GM12878 (cell line): ENCODE measurements around the gene ARHGEF7. TPM values are rescaled to one million over a fixed set of nuclear protein-coding genes. Genes with fewer than 3 reads are reported as not detected.

Experiments used
- ATAC-seq: fragments of 200-7000 bp; cut with Tn5 transposase; 3 replicates; pipeline ENCODE4 v1.9.1; 2020; ENCODE audit warnings: mild to moderate bottlenecking, moderate library complexity
- BruUV-seq: library from RNA; stranded (reverse); fragments of 400-500 nt; replicated peaks from 2 replicates; lab custom pipeline; 2021; lab: Mats Ljungman, UMichigan
- CTCF ChIA-PET: fragments of 300-600 bp; sonication (Branson Sonifier 250); formaldehyde crosslinking; extraction: SDS; loops from one replicate; lab custom pipeline; 2021; ENCODE audit warnings: inconsistent platforms; lab: Yijun Ruan, JAX
- POLR2A ChIA-PET: fragments of 350-600 bp; formaldehyde crosslinking; extraction: SDS; loops from one replicate; lab custom pipeline; 2021; ENCODE audit warnings: inconsistent platforms; lab: Charles Lee
- RAD21 ChIA-PET: fragments of 300-600 bp; sonication (Branson Sonifier 250); formaldehyde crosslinking; loops from one replicate; lab custom pipeline; 2023; ENCODE audit warnings: antibody characterized with exemption; ENCODE audit not compliant: unreplicated experiment; lab: Charles Lee
- SMC1A ChIA-PET: fragments of 300-600 bp; sonication (Branson Sonifier 250); formaldehyde crosslinking; loops from one replicate; lab custom pipeline; 2023; ENCODE audit not compliant: unreplicated experiment, uncharacterized antibody; lab: Charles Lee
- DNase-seq: peaks from one replicate; pipeline ENCODE4 v3.0.0-alpha.2; 2011; ENCODE audit warnings: low read depth, low spot score
- FAIRE-seq: peaks from 3 replicates; lab custom pipeline; 2011; peaks lifted over from hg19 to GRCh38; lab: Jason Lieb, UNC
- H2AFZ ChIP-seq: 2 replicates; pipeline ENCODE4 v1.6.0; 2011; ENCODE audit warnings: low read depth, low read length, control low read depth; ENCODE audit not compliant: control insufficient read depth
- H3K27ac ChIP-seq: 2 replicates; pipeline ENCODE4 v1.5.1; 2011; ENCODE audit warnings: control low read depth; ENCODE audit not compliant: control insufficient read depth, insufficient read depth
- H3K27me3 ChIP-seq, 2 experiments: replicated peaks in 1 of 2; 2 replicates each; pipeline versions ENCODE4 v1.6.0 to v1.6.1; 2011; ENCODE audit warnings: low read length in 1 of 2; ENCODE audit not compliant: control insufficient read depth in 2 of 2, insufficient read depth in 2 of 2
- H3K36me3 ChIP-seq, 2 experiments: 2 replicates each; pipeline ENCODE4 v1.5.1; 2011; ENCODE audit warnings: low read length in 1 of 2; ENCODE audit not compliant: control insufficient read depth in 2 of 2, insufficient read depth in 2 of 2
- H3K4me1 ChIP-seq: 2 replicates; pipeline ENCODE4 v1.6.1; 2011; ENCODE audit warnings: mild to moderate bottlenecking, low read length, moderate library complexity, mixed read lengths; ENCODE audit not compliant: control insufficient read depth, insufficient read depth
- H3K4me2 ChIP-seq: 2 replicates; pipeline ENCODE4 v1.6.0; 2011; ENCODE audit warnings: control low read depth; ENCODE audit not compliant: control insufficient read depth, insufficient read depth
- H3K4me3 ChIP-seq: fragments of 200-600 bp; sonication (generic); 2 replicates; pipeline ENCODE4 v1.5.1; 2016
- H3K79me2 ChIP-seq: 2 replicates; pipeline ENCODE4 v1.6.0; 2011; ENCODE audit warnings: low read length; ENCODE audit not compliant: control insufficient read depth, insufficient read depth
- H3K9ac ChIP-seq: 2 replicates; pipeline ENCODE4 v1.8.0; 2011; ENCODE audit warnings: low read length, control low read depth, mixed read lengths; ENCODE audit not compliant: control insufficient read depth, insufficient read depth
- H3K9me3 ChIP-seq: replicated peaks from 3 replicates; pipeline ENCODE4 v1.5.1; 2011; ENCODE audit warnings: mild to moderate bottlenecking, low read length; ENCODE audit not compliant: control insufficient read depth, insufficient read depth
- H4K20me1 ChIP-seq: 2 replicates; pipeline ENCODE4 v1.6.0; 2011; ENCODE audit not compliant: control insufficient read depth, insufficient read depth
- CREM ChIP-seq: IDR thresholded peaks from 2 replicates; pipeline ENCODE4 v1.6.1; 2014; ENCODE audit warnings: antibody characterized with exemption, low read depth
- EED ChIP-seq: sonication (generic); IDR thresholded peaks from 2 replicates; pipeline ENCODE4 v1.6.1; 2016; ENCODE audit warnings: antibody characterized with exemption, low read depth
- EP300 ChIP-seq, 2 experiments: fragments of 150-350 bp in 1 of 2; IDR thresholded peaks; 2 replicates each; pipeline ENCODE4 v1.6.1; 2011 to 2012; ENCODE audit warnings: low read depth in 2 of 2, low read length in 2 of 2, borderline replicate concordance in 1 of 2, improper control_type of control experiment in 1 of 2, inconsistent platforms in 1 of 2; ENCODE audit not compliant: control insufficient read depth in 1 of 2
- FOXM1 ChIP-seq: IDR thresholded peaks from 2 replicates; pipeline ENCODE4 v1.6.1; 2012; ENCODE audit warnings: low read depth, mild to moderate bottlenecking, inconsistent platforms, low read length, moderate library complexity
- IKZF2 ChIP-seq, 2 experiments: fragments of 450-650 bp; IDR thresholded peaks; 2 replicates each; pipeline ENCODE4 v1.6.1; 2017; ENCODE audit warnings: mild to moderate bottlenecking in 2 of 2, moderate library complexity in 2 of 2
- MEF2A ChIP-seq: IDR thresholded peaks from 2 replicates; pipeline ENCODE4 v1.6.1; 2011; ENCODE audit warnings: low read depth, mild to moderate bottlenecking, low read length, moderate library complexity; ENCODE audit not compliant: insufficient read depth
- MEF2B ChIP-seq: fragments of 450-650 bp; IDR thresholded peaks from 2 replicates; pipeline ENCODE4 v1.6.1; 2018; ENCODE audit warnings: mild to moderate bottlenecking, moderate library complexity; ENCODE audit not compliant: partially characterized antibody, poor library complexity, severe bottlenecking
- MTA3 ChIP-seq: IDR thresholded peaks from 2 replicates; pipeline ENCODE4 v1.6.1; 2012; ENCODE audit warnings: low read length, inconsistent platforms, borderline replicate concordance
- MXI1 ChIP-seq: fragments of 150-350 bp; IDR thresholded peaks from 2 replicates; pipeline ENCODE4 v1.6.1; 2011; ENCODE audit warnings: low read depth, mild to moderate bottlenecking, inconsistent platforms, low read length, improper control_type of control experiment
- NFIC ChIP-seq: IDR thresholded peaks from 2 replicates; pipeline ENCODE4 v1.6.1; 2012; ENCODE audit warnings: low read depth, mild to moderate bottlenecking, inconsistent platforms, low read length, moderate library complexity
- RUNX3 ChIP-seq: IDR thresholded peaks from 2 replicates; pipeline ENCODE4 v1.6.1; 2012; ENCODE audit warnings: low read length, inconsistent platforms
- SPI1 ChIP-seq: IDR thresholded peaks from 2 replicates; pipeline ENCODE4 v1.6.1; 2011; ENCODE audit warnings: low read depth, mild to moderate bottlenecking, low read length, moderate library complexity, borderline replicate concordance; ENCODE audit not compliant: insufficient read depth
- WGBS: methylation state at CpG from one replicate; pipeline ENCODE4 v1.1.6; 2016; ENCODE audit warnings: low lambda C conversion rate; ENCODE audit not compliant: insufficient replicate concordance, insufficient coverage; ENCODE audit errors: missing lambda C conversion rate; 5-methylcytosine and 5-hydroxymethylcytosine counted together
- in situ Hi-C: fragments of 300-500 bp; cut with MboI; formaldehyde crosslinking; loops from 9 replicates; pipeline ENCODE4 v1.14.3; 2018; ENCODE audit warnings: mixed read lengths
- intact Hi-C: fragments of 100-400 bp; cut with micrococcal nuclease; formaldehyde crosslinking; loops from one replicate; pipeline ENCODE4 v1.14.2; 2022; ENCODE audit not compliant: unreplicated experiment
- polyA plus RNA-seq, 11 experiments: library from polyadenylated mRNA; depleted of rRNA in 4 of 11; unstranded in 6 of 11; stranded (reverse) in 5 of 11; fragments of >200 nt; fragmentation: Nextera tagmentation in 4 of 11; fragmentation: Illumina TruSeq in 1 of 11; extraction: Ambion mirVana in 4 of 11; extraction: Trizol in 1 of 11; gene quantifications; 1 replicate in 1 of 11; 2 replicates in 10 of 11; pipeline versions ENCODE4 v1.2.1 to v1.2.3, GENCODE V29; 2011 to 2016; ENCODE audit warnings: inconsistent platforms in 2 of 11, missing spikeins in 2 of 11, low read depth in 1 of 11
- total RNA-seq, 4 experiments: library from RNA; depleted of rRNA in 3 of 4; stranded (reverse); fragments of >200 nt in 3 of 4; fragmentation: Illumina TruSeq in 1 of 4; extraction: Trizol in 1 of 4; gene quantifications; 2 replicates each; pipeline versions ENCODE4 v1.2.1 to v1.2.3, GENCODE V29; 2013 to 2021
- TF ChIP-seq, protein P1 (sequence below): IDR thresholded peaks from 2 replicates; pipeline ENCODE4 v1.6.1; 2012; ENCODE audit warnings: low read length, inconsistent platforms

ARHGEF7 gene
- total and polyA plus RNA-seq, 10 of the 15 experiments (the other 5 are each of a cell fraction or from before 2014, with no cell fraction given): 4.7 to 65.5 (median 36.6) TPM

DNA sequence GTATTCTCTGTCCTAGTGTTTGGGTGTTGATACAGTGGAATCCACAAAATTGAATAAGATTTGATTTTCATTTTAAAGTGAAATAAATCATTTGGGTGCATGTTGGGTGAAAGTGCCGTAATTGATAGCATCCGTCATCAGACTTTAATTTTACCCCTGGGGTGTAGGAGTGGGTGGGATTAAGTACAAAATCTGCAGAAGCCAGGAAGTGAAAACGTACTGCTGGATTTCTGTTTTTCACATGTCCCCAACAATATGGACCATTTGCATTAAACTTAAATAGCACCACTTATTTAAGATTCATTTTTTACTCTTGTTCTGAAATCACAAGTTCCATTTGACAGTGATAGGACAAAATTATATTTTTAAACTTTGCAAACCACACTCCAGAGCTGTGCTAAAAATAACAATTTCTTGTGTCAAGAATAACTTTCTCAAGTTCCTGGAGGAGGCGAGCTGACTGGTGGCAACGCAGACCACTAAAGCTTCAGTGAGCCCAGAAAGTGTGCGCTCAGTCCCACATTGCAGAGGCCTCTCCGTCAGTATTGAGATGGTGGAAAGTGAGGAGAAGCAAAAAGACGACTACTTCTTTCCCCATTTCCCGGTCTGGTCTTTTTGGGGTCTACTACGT lies 71.3 kb downstream of the ARHGEF7 start:
- no peaks in the 10 kb centered on the region for H3K27me3 ChIP-seq
- no peak for FAIRE-seq
- H3K4me3 ChIP-seq: peak overlapping the region; percentile 67
- ATAC-seq: no peak
- no TSS peak for BruUV-seq
- H3K79me2 ChIP-seq: peaks cover 97% of the 10 kb centered on the region
- H3K4me1 ChIP-seq: peaks cover 40% of the 10 kb centered on the region
- in situ Hi-C loops: no loop called here
- SMC1A ChIA-PET: interaction anchor here (1.1 to 10.0 kb wide), 13 partner anchors 9 to 56 kb away, joined by 3 to 99 read pairs (median 6); no protein-coding TSS in a partner anchor
- no peaks in the 10 kb centered on the region for H4K20me1 ChIP-seq
- peak overlapping the region; percentile 95 for H3K4me2 ChIP-seq
- intact Hi-C loops: loop anchor here (10.0 kb wide), 1 partner anchor 472 kb away; the partner anchor contains the start of gene ING1
- POLR2A ChIA-PET: interaction anchor here (0.9 to 1.6 kb wide), 4 partner anchors 12 to 30 kb away, joined by 3 to 5 read pairs (median 4); no protein-coding TSS in a partner anchor
- peaks cover 2% of the 10 kb centered on the region; the same call in 2 of the 3 replicates for H3K9me3 ChIP-seq
- peak overlapping the region; percentile 70 for H3K27ac ChIP-seq
- no peak overlapping the region for H2AFZ ChIP-seq
- H3K36me3 ChIP-seq: peaks cover 0 to 1% of the 10 kb centered on the region in 2 experiments; a peak in 2 of 4 replicates
- H3K9ac ChIP-seq: peak overlapping the region; percentile 75
- WGBS: 8% methylated on average over 10 of the region's 10 CpGs
- CTCF ChIA-PET: interaction anchor here (1.1 to 4.1 kb wide), 7 partner anchors 16 to 118 kb away, joined by 3 to 20 read pairs (median 5); no protein-coding TSS in a partner anchor
- TF ChIP-seq NFIC (peak; percentile 61), EP300 (IDR thresholded peaks at IDR 0.05; ENCODE audit: borderline replicate concordance in 1 of 2, control insufficient read depth in 1 of 2, low read depth in 2 of 2, low read length in 2 of 2) (0 out of 4 replicates have a peak, but pooled peaks of 1 of the 2 experiments have one; percentile 15), MEF2A (peak; percentile 88), EED (no peak), FOXM1 (peak; percentile 35; the same call in 1 of the 2 replicates), MTA3 (peak; percentile 19; the same call in 1 of the 2 replicates), MEF2B (peak; percentile 50), CREM (0 out of 2 replicates have a peak, but pooled peaks have one; percentile 17), IKZF2 (IDR thresholded peaks at IDR 0.05) (no peak), MXI1 (0 out of 2 replicates have a peak, but pooled peaks have one; percentile 19), RUNX3 (peak; percentile 68), SPI1 (no peak)
- TF ChIP-seq, protein P1, sequence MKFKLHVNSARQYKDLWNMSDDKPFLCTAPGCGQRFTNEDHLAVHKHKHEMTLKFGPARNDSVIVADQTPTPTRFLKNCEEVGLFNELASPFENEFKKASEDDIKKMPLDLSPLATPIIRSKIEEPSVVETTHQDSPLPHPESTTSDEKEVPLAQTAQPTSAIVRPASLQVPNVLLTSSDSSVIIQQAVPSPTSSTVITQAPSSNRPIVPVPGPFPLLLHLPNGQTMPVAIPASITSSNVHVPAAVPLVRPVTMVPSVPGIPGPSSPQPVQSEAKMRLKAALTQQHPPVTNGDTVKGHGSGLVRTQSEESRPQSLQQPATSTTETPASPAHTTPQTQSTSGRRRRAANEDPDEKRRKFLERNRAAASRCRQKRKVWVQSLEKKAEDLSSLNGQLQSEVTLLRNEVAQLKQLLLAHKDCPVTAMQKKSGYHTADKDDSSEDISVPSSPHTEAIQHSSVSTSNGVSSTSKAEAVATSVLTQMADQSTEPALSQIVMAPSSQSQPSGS: peak; percentile 61; the same call in 1 of the 2 replicates
- TF ChIP-seq, all 136 proteins: peak for 10
- DNase-seq: no peak
- RAD21 ChIA-PET: interaction anchor here (0.7 to 6.0 kb wide), 7 partner anchors 16 to 119 kb away, joined by 3 to 36 read pairs (median 10); no protein-coding TSS in a partner anchor
